GM18499 (cell line): ENCODE measurements around the gene SPACA7.

Source experiments
- ATAC-seq: cut with Tn5 transposase; IDR thresholded peaks from one replicate; pipeline ENCODE4 v1.9.1; 2021; ENCODE audit warnings: moderate number of reproducible peaks; ENCODE audit not compliant: insufficient read depth, unreplicated experiment

Gene SPACA7, protein sequence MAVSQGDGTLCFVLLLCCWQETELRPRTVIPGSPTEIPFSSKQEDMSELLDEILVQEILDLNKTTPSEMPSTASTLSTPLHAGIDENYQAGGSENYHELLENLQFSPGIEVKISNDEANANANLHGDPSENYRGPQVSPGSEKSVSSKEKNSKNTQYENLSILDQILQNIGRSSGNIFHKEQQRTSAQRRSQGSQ

DNA sequence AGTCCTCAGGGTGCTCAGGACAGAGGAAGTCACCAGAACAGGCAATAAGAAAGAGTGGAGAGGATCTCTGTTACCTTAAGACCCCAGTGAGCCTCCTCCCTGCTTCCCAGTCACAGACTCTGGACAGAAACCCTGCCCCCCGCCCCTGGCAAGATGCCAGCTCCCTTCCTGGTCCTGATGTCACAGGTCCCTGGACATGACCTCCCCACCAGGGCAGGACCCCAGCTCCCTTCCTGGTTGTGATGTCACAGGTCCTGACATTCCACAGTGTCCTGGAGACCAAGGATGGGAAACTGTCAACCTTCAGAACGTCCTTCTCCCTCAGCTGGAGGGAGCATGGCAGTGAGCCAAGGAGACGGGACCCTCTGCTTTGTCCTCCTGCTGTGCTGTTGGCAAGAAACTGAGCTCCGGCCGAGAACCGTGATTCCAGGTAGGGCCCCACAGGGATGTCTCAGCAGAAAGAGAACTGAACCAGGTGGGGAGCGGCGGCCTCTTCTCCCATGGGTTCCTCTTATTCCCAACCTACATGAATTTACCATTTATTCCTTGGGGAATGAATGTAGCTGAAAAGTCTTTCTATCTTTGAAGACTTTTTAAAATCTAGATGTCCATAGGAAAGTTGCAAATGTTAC is at the start of gene SPACA7:
Gene SPACA7 (plus strand): TSS at position 306 of the 632 bp plus-strand sequence. CDS start 31 bp downstream, at position 337.
- ATAC-seq: no peak

DNA sequence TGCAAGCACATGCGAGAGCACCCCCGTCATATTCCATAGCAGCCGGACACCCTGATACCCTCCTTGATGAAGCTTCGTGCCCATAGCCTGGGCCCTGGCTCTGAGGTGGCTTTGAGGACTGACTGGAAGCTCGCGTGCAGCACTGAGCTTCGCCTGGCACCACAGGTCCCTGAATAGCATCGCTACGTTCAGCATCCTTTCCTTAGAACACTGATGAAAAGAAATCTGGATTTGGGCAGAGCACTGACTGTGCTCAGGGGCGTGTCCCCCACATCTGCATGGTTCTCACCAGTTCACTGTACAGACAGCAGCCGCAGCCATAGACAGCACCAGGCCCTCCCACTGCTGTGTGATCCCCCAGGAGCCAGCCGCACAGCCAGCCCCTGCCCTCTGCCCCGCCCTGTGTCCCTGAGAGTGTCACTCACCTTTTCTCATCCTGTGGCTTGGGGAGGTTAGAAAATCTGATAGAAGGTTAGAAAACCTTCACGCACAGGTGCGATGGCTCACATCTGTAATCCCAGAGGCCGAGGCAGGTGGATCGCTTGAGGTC is 49.3 kb upstream of the SPACA7 start:
- no peak for ATAC-seq

DNA sequence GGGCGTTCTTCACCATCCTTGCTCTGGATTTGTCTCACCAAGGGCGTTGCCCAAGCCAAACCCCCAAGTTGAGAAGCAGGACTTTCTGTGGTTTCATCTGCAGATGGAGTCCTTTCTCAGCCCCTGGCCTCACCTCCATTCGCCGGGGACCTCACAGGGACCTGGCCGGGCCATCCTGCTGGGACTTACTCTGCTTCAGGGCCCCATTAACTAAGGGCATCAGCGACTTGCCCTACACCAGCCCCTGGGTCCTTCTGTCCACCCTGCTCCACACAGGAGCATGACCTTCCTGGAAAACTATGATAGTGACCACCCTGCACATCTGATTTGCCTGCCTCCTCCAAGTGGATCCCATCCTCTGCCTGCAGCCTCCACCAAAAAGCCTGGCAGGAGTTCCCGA is 47.2 kb upstream of the SPACA7 start:
- ATAC-seq: no peak

DNA sequence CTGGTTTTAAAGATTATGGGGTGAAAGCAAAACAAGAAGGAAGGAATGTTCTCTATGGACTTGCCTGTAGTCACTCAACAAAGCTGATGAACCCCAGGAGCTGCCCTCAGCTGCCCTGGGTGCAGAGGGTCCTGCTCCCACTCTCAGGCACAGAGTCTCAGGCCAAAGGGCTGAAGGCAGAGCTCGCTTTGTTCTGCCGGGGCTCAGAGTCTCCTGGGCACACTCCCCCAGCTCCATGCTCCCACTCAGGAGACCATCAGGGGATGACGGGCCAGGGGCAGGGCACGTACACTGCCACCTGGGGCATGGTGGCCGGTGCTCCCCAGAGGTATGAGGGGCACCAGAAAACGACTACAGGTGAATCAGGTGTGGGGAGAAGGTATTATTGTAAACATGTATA is 46.8 kb upstream of the SPACA7 start:
- no peak for ATAC-seq

DNA sequence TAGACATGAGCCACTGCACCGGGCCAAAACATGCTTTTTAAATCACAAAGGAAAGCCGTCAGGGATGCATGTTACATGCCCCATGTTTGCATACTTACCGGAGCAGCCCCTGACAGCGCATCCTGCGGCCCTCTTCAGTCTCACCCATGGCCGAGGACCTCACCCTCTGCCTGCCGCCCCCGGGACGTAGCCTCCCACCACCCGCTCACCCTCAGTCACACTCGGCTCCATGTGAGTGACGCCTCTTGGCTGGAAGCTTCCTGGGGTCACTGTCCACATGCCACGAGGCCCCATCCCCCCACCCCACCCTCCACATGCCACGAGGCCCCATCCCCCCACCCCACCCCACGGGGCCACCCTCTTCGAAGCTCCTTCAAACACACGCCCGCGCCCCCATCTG is 46.1 kb upstream of the SPACA7 start:
- no peak for ATAC-seq

DNA sequence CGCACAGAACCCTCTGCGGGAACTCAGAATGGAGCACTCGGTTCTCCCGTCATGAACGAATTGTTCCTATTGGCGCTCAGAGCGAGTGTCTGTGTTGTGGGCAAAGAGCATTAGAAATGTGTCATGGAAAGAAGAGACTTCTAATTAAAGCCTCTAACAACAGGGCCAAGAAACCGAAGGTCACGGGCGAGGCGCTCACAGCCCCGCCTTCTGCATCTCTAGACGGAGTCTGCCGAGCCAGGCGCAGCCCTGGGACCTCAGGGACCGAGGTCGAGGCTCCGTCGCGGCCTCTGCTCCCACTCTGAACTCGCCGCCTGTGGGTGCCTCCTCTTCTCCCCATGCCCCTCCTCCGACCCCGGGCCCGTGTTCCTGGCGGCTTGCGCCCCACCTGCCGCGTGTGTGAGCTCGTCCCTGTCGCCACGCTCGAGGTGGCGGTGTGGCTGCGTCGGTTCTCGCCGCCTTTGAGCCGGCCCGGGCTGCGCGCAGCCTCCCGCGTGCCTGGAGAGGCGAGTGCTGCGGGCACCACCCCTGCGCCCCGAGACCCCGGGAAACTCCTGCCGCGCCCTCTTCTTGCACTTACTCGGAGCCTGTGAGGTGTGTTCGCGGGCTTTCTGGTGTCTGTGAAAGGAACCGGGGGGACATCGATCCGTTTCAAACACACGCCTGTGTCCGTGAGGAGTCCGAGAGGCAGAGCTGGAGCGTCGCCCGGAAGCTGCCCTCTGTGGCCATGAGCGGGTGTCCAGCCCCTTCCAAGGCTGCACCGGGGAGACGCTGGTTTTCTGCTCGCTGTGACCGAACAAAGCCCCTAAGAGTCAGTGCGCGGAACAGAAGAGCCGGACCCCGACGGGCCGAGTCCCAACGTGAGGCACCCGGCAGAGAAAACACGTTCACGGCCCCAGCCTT is 45.4 kb upstream of the SPACA7 start:
- no peak for ATAC-seq

DNA sequence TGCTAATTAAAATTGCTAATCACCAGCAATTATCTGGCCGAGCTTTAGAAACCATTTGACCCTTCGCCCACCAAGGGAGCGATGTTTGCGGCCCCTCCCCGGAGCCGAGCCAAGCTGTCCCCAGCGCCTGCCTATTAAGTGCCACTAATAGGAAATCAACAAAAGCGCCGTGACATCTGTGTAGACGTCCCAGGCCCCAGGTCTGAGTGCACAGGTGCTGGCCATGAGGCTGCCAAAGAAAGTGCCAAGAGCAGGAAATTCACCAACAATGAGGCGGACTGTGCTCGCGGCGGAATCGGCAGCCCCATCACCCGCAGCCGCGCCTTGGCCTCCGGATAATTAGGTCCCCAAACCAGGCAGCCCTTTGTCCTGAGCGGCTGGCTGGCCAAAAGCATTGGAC is 44.5 kb upstream of the SPACA7 start:
- no peak for ATAC-seq

DNA sequence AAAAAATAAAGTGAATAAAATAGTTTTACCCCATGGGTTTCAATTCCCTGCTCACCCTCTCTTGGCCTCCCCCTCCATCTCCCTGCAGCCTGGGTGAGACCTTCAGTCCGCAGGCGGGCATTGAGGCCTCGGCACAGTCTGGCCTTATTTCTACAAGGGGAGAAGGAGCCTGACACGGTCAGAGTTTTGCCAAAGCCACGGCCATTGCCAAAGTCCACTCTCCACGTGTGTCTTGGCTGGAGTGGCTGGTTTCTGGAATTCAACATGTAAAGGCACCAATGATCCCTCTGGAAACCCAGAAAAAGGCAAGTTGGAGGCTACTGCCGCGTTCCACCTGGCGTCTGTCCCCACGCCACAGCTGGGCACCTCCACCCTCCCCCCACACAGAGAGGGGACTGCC is 43.4 kb upstream of the SPACA7 start:
- no peak for ATAC-seq

DNA sequence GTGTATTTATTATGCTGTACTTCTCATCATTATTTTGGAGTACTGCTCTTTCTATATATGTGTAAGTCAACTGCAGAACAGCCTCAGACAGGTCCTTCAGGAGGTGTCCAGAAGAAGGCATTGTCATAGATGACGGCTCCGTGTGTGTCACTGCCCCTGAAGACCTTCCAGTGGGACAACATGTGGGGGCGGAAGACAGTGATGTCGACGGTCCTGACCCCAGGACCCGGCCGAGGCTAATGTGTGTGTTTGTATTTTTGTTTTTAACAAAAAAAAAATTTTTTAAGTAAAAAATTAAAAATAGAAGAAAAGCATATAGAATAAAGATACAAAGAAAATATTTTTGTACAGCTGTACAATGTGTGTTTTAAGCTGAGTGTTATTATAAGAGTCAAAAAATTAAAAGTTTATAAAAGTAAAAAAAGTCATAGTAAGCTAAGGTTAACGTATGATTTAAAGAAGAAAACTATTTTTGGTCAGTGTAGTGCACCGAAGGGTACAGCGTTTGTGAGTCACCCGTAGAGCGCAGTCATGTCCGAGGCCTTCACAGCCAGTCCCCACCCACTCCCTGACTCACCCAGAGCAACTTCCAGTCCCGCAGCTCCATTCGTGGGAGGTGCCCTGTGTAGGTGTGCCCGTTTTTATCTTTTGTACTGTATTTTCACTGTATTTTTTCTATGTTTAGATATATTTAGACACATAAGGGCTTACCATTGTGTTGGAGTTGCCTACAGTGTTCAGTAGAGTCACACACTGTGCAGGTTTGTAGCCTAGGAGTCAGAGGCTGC is 42.2 kb upstream of the SPACA7 start:
- ATAC-seq: no peak

DNA sequence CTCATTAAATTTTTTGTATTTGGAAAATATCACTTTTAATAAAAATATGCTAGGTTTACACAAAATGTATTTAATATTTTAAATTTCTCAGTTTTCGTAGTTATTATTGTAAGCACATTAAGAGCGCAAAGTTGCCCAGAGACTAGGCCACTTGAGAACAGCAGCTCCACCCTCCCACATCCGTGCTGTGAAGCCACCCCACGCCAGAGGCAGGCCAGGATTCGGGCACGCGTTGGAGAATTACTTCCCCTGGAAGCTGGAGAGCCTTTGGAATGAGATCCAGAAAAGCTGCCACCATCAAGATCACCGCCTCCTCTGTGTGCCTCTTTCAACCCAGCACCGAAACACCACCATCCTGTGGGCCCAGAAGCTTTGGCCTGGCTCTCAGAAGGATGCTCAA is 41.0 kb upstream of the SPACA7 start:
- ATAC-seq: no peak

DNA sequence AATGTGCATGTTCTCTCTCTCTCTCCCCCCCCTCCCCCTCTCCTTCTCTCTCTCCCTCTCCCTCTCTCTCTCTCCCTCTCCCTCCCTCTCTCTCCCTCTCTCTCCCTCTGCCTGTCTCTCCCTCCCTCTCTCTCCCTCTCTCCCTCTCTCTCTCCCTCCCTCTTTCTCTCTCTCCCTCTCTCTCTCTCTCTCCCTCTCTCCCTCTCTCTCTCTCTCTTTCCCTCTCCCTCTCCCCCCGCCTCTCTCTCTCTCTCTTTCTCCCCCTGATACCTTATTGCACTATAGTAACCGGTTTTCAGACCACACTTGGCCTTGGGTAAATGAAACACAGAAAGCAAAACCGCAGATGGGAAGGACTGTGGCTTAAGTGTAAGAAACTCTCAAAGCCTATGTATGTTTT is 34.7 kb upstream of the SPACA7 start:
- no peak for ATAC-seq

DNA sequence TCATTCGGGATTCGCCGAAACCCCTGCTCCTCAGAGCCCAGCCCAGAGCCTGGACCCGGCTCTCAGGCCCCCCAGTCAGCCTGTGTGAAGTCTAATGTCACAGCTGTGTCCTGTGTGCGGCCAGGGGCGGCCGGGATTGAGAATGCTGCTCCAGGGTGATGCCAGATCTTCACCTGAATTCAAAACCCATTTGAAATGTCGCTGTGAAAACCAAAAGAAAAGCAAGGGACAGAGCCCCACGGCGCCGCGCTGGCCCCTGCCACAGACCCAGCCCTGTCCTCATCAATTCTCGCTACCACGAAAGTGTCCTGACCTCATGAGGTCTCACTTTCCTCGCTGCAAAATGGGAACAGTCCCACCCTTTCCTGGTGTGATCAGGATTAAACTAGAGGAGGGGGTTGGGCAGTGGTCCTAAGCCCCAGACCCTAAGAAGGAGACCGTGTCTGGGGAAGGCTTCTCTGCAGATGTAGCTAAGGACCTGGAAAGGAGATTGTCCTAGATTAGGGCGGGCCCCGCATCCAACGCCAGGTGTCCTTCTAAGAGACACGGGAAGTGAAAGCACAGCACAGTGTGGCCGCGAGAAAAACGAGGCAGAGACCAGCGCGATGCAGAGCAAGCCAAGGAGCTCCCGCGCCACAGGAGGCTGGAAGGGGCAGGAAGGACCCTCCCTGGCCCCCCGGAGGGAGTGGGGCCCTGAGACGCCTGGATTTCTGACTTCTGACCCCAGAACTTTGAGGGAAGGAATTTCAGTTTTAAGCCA is 34.0 kb upstream of the SPACA7 start:
- ATAC-seq: no peak

DNA sequence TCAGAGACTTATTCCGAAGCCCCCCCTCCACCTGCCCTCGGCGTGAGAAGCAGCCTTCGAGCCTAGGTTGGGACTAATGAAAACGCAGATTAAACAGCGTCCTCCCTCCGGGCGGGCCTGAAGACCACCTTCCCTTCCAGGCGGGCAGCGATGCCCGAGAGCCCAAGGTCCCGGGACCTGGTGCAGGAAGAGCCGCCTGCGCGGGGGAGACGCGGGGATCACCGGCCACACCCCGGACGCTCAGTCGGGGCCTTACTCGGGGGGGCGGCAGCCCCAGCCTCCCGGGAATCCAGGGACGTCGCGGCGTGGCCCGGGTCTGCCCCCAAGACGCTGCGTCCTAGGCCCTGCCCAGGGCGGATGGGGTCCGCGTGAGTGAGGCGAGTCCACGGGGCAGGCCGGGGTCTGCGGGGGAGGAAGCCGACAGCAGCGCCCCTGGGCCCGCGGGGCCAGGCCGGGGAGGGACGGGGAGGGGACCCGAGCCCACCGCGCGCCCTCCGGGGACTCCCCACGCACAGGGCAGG is 33.3 kb upstream of the SPACA7 start:
- no peak for ATAC-seq

DNA sequence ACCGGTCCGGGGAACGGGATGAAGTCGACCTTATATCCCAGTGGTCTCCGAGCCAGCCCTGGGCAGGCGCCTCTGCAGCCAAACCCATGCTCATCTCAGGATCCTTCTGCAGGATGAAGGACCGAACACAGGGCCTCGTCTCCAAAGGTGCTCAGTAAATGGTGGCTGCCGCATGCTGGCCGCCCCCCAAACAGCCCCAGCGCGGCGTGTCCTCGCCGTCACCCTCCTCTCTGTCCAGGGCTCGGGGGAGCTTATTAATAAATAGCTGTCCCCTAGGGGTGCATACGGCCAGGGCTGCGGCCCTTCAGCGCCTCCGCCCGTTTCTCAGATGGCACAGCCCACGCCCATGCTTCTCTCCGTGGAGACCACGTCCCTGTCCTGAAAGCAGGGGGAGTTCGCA is 32.6 kb upstream of the SPACA7 start:
- no peak for ATAC-seq

DNA sequence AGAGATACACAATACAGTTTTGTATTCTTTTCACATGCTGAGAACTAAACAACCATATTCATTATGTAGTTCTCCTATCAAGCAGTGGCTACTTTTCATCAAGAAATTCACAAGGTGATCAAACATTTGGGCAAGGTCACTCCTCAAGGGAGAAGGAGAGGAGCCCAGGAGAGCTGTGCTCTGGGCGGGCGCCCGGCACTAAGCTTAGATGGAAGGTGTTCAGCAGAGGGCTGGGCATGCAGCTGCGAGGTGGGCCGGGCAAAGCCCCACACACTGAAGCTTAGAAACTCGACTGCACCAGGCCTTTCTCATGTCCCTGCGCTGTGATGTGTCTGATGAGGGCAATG is 30.4 kb upstream of the SPACA7 start:
- ATAC-seq: no peak

DNA sequence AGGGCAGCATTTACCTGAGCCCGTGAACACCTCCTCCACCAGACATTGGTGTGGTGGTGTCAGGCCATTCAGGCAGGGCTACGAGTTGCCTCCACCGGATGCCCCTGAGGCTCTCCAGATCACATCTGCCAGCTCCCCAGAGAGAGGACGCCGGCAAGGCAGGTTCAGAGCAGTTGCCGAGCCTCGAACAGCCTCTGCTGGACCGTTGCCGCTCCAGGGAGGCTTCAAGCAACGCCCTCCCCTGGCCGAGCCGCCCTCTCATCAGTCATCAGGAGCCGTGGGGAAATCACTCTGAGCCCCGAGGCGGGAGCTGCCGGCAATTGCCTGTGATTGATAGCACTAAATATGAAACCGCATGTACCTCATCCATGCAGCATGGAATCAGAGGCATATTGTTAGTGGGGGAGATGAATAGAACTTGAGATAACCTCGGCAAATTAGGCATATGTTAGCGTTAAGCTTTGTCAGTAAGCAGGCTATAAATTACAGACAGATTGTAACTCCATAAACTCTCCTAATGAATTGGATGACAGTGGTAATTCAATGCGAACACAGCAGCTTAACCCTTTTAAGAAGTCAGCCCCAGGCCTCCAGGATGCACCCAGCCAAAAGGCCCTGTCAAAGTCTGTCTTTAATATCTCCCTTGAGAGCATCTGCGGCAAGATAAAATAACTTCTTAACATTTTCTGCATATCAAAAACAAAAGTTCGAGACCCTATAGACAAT is 29.8 kb upstream of the SPACA7 start:
- no peak for ATAC-seq

DNA sequence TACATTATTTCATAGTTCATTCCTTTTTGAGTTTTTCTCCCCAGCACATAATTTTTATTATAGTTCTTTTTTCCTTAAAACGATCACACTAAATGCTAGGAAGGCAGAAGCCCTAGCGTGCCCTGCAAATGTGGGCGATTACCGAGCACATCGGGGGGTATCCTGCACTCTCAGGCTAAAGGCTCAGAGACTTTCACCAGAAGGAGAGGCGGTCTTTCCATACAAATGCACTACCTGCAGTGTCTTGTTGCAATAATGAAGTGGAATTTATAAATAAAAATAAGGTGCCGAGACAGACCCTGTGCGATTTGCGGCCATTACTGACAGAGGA is 29.3 kb upstream of the SPACA7 start:
- no peak for ATAC-seq

DNA sequence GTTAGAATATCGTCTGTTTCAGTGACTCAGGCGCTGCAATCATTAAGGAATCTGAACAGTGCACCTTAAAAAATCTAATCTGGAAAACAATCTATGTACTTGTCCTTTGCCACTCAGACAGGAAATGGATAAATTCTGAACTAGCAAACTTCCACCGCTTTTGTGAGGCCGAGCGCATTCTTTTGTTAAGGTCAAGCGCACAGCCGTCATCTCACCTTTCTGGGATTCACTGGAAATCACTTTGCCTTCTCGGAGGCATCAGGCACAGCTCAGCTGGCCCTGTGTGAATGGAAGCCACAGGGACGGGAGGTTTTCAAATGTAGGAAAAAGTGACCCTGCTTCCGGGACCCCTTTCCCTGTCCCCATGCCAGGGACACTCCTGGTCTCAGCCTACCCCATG is 28.2 kb upstream of the SPACA7 start:
- no peak for ATAC-seq
